SH-SY5Y (cell line): Measurements from ENCODE around the gene ELAPOR2.

Experiments
- GATA2 ChIP-seq: IDR thresholded peaks from 2 replicates; pipeline ENCODE4 v1.6.1; 2011; ENCODE audit warnings: mild to moderate bottlenecking, low read depth, low read length
- GATA3 ChIP-seq: IDR thresholded peaks from 2 replicates; pipeline ENCODE4 v1.6.1; 2011; ENCODE audit warnings: low read depth, mild to moderate bottlenecking, low read length, moderate library complexity

- TF ChIP-seq GATA2, result no peak
- TF ChIP-seq GATA3, result no peak
These were observed 45.6 kb downstream of the ELAPOR2 start for GRCh38 chr7:87013840-87014190.
